Measurements from ENCODE around the gene HSPA1L. TPM values are rescaled to one million over a fixed set of nuclear protein-coding genes. Genes with fewer than 3 reads are reported as not detected.

Gene HSPA1L
- total and polyA plus RNA-seq, 8 donors = 0.46 to 1.2 (median 0.68) TPM

DNA sequence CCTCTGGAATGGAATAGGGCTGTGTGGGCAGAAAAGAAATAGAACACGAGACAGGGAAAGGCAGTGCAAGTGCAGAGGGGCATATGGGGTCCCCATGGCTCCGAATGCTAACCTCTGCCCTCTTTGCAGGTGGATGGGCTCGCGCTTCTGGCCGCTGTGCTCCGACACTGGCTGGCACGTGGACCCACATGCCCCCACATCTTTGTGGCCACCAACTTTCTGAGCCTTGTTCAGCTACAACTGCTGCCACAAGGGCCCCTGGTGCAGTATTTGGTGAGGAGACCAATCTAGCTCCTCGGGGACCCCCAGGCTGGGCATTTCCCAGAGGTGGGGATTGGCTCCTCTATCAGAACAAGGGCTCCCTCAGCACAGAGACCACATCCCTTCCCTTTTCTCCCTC, 53.7 kb downstream of the HSPA1L start:
- no peak for ATAC-seq
- Histone ChIP-seq H3K4me1 (no peaks in the 10 kb centered on the region), H3K27me3 (no peaks in the 10 kb centered on the region), H3K36me3 (no peaks in the 10 kb centered on the region), H3K4me3 (no peak overlapping the region), H3K9me3 (no peaks in the 10 kb centered on the region), H3K27ac (no peak overlapping the region)
- no peak for FAIRE-seq
- TF ChIP-seq, protein P1, sequence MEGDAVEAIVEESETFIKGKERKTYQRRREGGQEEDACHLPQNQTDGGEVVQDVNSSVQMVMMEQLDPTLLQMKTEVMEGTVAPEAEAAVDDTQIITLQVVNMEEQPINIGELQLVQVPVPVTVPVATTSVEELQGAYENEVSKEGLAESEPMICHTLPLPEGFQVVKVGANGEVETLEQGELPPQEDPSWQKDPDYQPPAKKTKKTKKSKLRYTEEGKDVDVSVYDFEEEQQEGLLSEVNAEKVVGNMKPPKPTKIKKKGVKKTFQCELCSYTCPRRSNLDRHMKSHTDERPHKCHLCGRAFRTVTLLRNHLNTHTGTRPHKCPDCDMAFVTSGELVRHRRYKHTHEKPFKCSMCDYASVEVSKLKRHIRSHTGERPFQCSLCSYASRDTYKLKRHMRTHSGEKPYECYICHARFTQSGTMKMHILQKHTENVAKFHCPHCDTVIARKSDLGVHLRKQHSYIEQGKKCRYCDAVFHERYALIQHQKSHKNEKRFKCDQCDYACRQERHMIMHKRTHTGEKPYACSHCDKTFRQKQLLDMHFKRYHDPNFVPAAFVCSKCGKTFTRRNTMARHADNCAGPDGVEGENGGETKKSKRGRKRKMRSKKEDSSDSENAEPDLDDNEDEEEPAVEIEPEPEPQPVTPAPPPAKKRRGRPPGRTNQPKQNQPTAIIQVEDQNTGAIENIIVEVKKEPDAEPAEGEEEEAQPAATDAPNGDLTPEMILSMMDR (IDR thresholded peaks at IDR 0.05) = no peak
- 92 to 94% methylated on average over 7 to 8 of the region's 8 CpGs for WGBS, 2 donors
- DNase-seq = no peak
- intact Hi-C loops (cut with DNase I) = no loop called here

GRCh38 chr6:31760790-31761189, 54.3 kb downstream of the HSPA1L start:
- Histone ChIP-seq H3K4me3 (no peak overlapping the region), H3K27me3 (no peaks in the 10 kb centered on the region), H3K27ac (no peak overlapping the region), H3K4me1 (no peaks in the 10 kb centered on the region), H3K9me3 (no peaks in the 10 kb centered on the region), H3K36me3 (no peaks in the 10 kb centered on the region)
- TF ChIP-seq, protein P1 (IDR thresholded peaks at IDR 0.05) = no peak
- ATAC-seq (no peak), DNase-seq (no peak), FAIRE-seq (no peak)
- intact Hi-C loops (cut with DNase I) = no loop called here
- WGBS, 2 donors = 80 to 86% methylated on average over 5 of the region's 5 CpGs

Other genes with a start within 250 kb of the HSPA1L start
Only the 30 nearest of the 40 such genes appear.
- gene BAG6, start 162.6 kb downstream of the HSPA1L start, total RNA-seq = 100 to 1,000 TPM in 4 of 6 donors, 10 to 100 TPM in 2; 93.3 to 160 (median 113) TPM
- 100 to 1,000 TPM; 283 to 292 TPM for gene BAG6, start 162.6 kb downstream of the HSPA1L start, polyA plus RNA-seq
- 1 to 10 TPM in 3 of 6 donors, under 1 TPM in 3; 0.62 to 2.6 (median 0.98) TPM for gene APOM, start 159.4 kb downstream of the HSPA1L start, total RNA-seq
- 1 to 10 TPM; 3.4 to 5.0 TPM for gene APOM, start 159.4 kb downstream of the HSPA1L start, polyA plus RNA-seq
- gene C6orf47, start 154.5 kb downstream of the HSPA1L start, total RNA-seq = 10 to 100 TPM in 1 of 6 donors, 1 to 10 TPM in 5; 6.9 to 12.0 (median 9.0) TPM
- 10 to 100 TPM; 10.8 to 11.2 TPM for gene C6orf47, start 154.5 kb downstream of the HSPA1L start, polyA plus RNA-seq
- gene GPANK1, start 150.3 kb downstream of the HSPA1L start, total RNA-seq = 1 to 10 TPM; 5.5 to 9.5 (median 6.1) TPM
- 10 to 100 TPM; 11.2 to 11.6 TPM for gene GPANK1, start 150.3 kb downstream of the HSPA1L start, polyA plus RNA-seq
- gene CSNK2B, start 149.2 kb downstream of the HSPA1L start, total RNA-seq = 10 to 100 TPM; 48.1 to 65.9 (median 57.8) TPM
- 100 to 1,000 TPM in 1 of 2 donors, 10 to 100 TPM in 1; 86.8 to 116 TPM for gene CSNK2B, start 149.2 kb downstream of the HSPA1L start, polyA plus RNA-seq
- gene LY6G5B, start 145.3 kb downstream of the HSPA1L start, total RNA-seq = 1 to 10 TPM; 3.0 to 8.2 (median 4.0) TPM
- gene LY6G5B, start 145.3 kb downstream of the HSPA1L start, polyA plus RNA-seq = 10 to 100 TPM in 1 of 2 donors, 1 to 10 TPM in 1; 9.2 to 11.4 TPM
- 1 to 10 TPM; 1.6 to 2.9 (median 2.3) TPM for gene LY6G5C, start 134.2 kb downstream of the HSPA1L start, total RNA-seq
- 1 to 10 TPM; 2.4 to 2.5 TPM for gene LY6G5C, start 134.2 kb downstream of the HSPA1L start, polyA plus RNA-seq
- gene ABHD16A, start 112.0 kb downstream of the HSPA1L start, total RNA-seq = 10 to 100 TPM; 14.9 to 34.2 (median 19.7) TPM
- gene ABHD16A, start 112.0 kb downstream of the HSPA1L start, polyA plus RNA-seq = 10 to 100 TPM; 31.9 to 61.5 TPM
- gene LY6G6F, start 108.4 kb downstream of the HSPA1L start, total RNA-seq = not detected
- gene LY6G6F, start 108.4 kb downstream of the HSPA1L start, polyA plus RNA-seq = not detected
- gene LY6G6D, start 99.9 kb downstream of the HSPA1L start, total RNA-seq = not detected
- not detected for gene LY6G6D, start 99.9 kb downstream of the HSPA1L start, polyA plus RNA-seq
- not detected for gene LY6G6C, start 93.5 kb downstream of the HSPA1L start, total RNA-seq
- gene LY6G6C, start 93.5 kb downstream of the HSPA1L start, polyA plus RNA-seq = not detected
- under 1 TPM in 1 of 6 donors, not detected in 5; 0.06 TPM for gene MPIG6B, start 91.9 kb downstream of the HSPA1L start, total RNA-seq
- under 1 TPM in 1 of 2 donors, not detected in 1; 0.05 TPM for gene MPIG6B, start 91.9 kb downstream of the HSPA1L start, polyA plus RNA-seq
- gene DDAH2, start 86.0 kb downstream of the HSPA1L start, total RNA-seq = 10 to 100 TPM in 4 of 6 donors, 1 to 10 TPM in 2; 6.5 to 32.8 (median 13.0) TPM
- 10 to 100 TPM; 58.2 to 68.8 TPM for gene DDAH2, start 86.0 kb downstream of the HSPA1L start, polyA plus RNA-seq
- 100 to 1,000 TPM in 2 of 6 donors, 10 to 100 TPM in 4; 61.0 to 150 (median 80.8) TPM for gene CLIC1, start 78.8 kb downstream of the HSPA1L start, total RNA-seq
- 100 to 1,000 TPM in 1 of 2 donors, 10 to 100 TPM in 1; 91.8 to 154 TPM for gene CLIC1, start 78.8 kb downstream of the HSPA1L start, polyA plus RNA-seq
- gene MSH5, start 75.3 kb downstream of the HSPA1L start, total RNA-seq = 1 to 10 TPM; 2.2 to 7.6 (median 5.3) TPM
- gene MSH5, start 75.3 kb downstream of the HSPA1L start, polyA plus RNA-seq = 10 to 100 TPM; 11.3 to 17.4 TPM
- 1 to 10 TPM in 1 of 6 donors, under 1 TPM in 4, not detected in 1; 0.51 to 1.9 (median 0.64) TPM for gene SAPCD1, start 52.6 kb downstream of the HSPA1L start, total RNA-seq
- gene SAPCD1, start 52.6 kb downstream of the HSPA1L start, polyA plus RNA-seq = 10 to 100 TPM in 1 of 2 donors, 1 to 10 TPM in 1; 4.8 to 11.1 TPM
- 1 to 10 TPM; 2.9 to 5.0 (median 4.3) TPM for gene VWA7, start 38.0 kb downstream of the HSPA1L start, total RNA-seq
- gene VWA7, start 38.0 kb downstream of the HSPA1L start, polyA plus RNA-seq = 10 to 100 TPM in 1 of 2 donors, 1 to 10 TPM in 1; 5.6 to 11.9 TPM
- 10 to 100 TPM; 22.0 to 48.1 (median 36.2) TPM for gene VARS1, start 19.5 kb downstream of the HSPA1L start, total RNA-seq
- 10 to 100 TPM; 35.3 to 67.3 TPM for gene VARS1, start 19.5 kb downstream of the HSPA1L start, polyA plus RNA-seq
- gene LSM2, start 8.3 kb downstream of the HSPA1L start, total RNA-seq = 10 to 100 TPM; 11.0 to 23.1 (median 19.0) TPM
- 10 to 100 TPM; 25.1 to 27.3 TPM for gene LSM2, start 8.3 kb downstream of the HSPA1L start, polyA plus RNA-seq
- 100 to 1,000 TPM in 1 of 6 donors, 10 to 100 TPM in 5; 18.2 to 195 (median 29.6) TPM for gene HSPA1A, start 260 bp upstream of the HSPA1L start, total RNA-seq
- 10 to 100 TPM; 51.7 to 85.0 TPM for gene HSPA1A, start 260 bp upstream of the HSPA1L start, polyA plus RNA-seq
- gene HSPA1B, start 12.5 kb upstream of the HSPA1L start, total RNA-seq = 100 to 1,000 TPM in 2 of 6 donors, 10 to 100 TPM in 4; 24.6 to 248 (median 43.2) TPM
- gene HSPA1B, start 12.5 kb upstream of the HSPA1L start, polyA plus RNA-seq = 10 to 100 TPM; 18.4 to 60.4 TPM
- 10 to 100 TPM; 19.0 to 34.7 (median 22.2) TPM for gene NEU1, start 47.5 kb upstream of the HSPA1L start, total RNA-seq
- 10 to 100 TPM; 26.5 to 38.5 TPM for gene NEU1, start 47.5 kb upstream of the HSPA1L start, polyA plus RNA-seq
- 10 to 100 TPM in 5 of 6 donors, 1 to 10 TPM in 1; 4.6 to 57.3 (median 13.7) TPM for gene SLC44A4, start 63.7 kb upstream of the HSPA1L start, total RNA-seq
- 1 to 10 TPM; 6.5 to 9.0 TPM for gene SLC44A4, start 63.7 kb upstream of the HSPA1L start, polyA plus RNA-seq
- 10 to 100 TPM; 13.4 to 29.1 (median 18.3) TPM for gene EHMT2, start 82.4 kb upstream of the HSPA1L start, total RNA-seq
- gene EHMT2, start 82.4 kb upstream of the HSPA1L start, polyA plus RNA-seq = 10 to 100 TPM; 42.3 to 55.8 TPM
- gene ZBTB12, start 86.8 kb upstream of the HSPA1L start, total RNA-seq = 1 to 10 TPM in 4 of 6 donors, under 1 TPM in 2; 0.60 to 4.5 (median 1.9) TPM
- 1 to 10 TPM; 2.1 to 2.2 TPM for gene ZBTB12, start 86.8 kb upstream of the HSPA1L start, polyA plus RNA-seq
- 10 to 100 TPM in 1 of 6 donors, 1 to 10 TPM in 5; 1.1 to 14.0 (median 4.4) TPM for gene C2, start 112.4 kb upstream of the HSPA1L start, total RNA-seq
- 1 to 10 TPM in 1 of 2 donors, under 1 TPM in 1; 0.63 to 1.8 TPM for gene C2, start 112.4 kb upstream of the HSPA1L start, polyA plus RNA-seq
- gene CFB, start 130.8 kb upstream of the HSPA1L start, total RNA-seq = 100 to 1,000 TPM in 2 of 6 donors, 10 to 100 TPM in 4; 23.4 to 330 (median 57.1) TPM
- gene CFB, start 130.8 kb upstream of the HSPA1L start, polyA plus RNA-seq = 100 to 1,000 TPM; 101 to 117 TPM
- 10 to 100 TPM; 22.5 to 40.8 (median 28.2) TPM for gene NELFE, start 143.7 kb upstream of the HSPA1L start, total RNA-seq
- gene NELFE, start 143.7 kb upstream of the HSPA1L start, polyA plus RNA-seq = 10 to 100 TPM; 33.8 to 43.8 TPM
- gene SKIC2, start 143.9 kb upstream of the HSPA1L start, total RNA-seq = 10 to 100 TPM; 21.4 to 46.3 (median 25.6) TPM
- gene SKIC2, start 143.9 kb upstream of the HSPA1L start, polyA plus RNA-seq = 100 to 1,000 TPM; 117 to 163 TPM
- gene DXO, start 156.9 kb upstream of the HSPA1L start, total RNA-seq = 10 to 100 TPM in 4 of 6 donors, 1 to 10 TPM in 2; 8.2 to 12.6 (median 11.0) TPM
- 10 to 100 TPM; 32.0 to 39.7 TPM for gene DXO, start 156.9 kb upstream of the HSPA1L start, polyA plus RNA-seq

All from pancreas (tissue), 10 donors.